Spleen (tissue), 7 donors: ENCODE measurements around the gene AP4E1.
"Not testable (repeated sequence)": the region's sequence is repeated elsewhere in the genome, so short reads cannot be mapped to it uniquely, and the experiment has no call there.

Experiments used
- POLR2A ChIP-seq, 3 donors: fragments of 450-650 bp; IDR thresholded peaks; one replicate each; pipeline ENCODE4 v1.5.1; 2017; ENCODE audit warnings: antibody characterized with exemption in 3 of 3, mild to moderate bottlenecking in 1 of 3
- POLR2AphosphoS5 ChIP-seq, 3 donors: sonication (generic); formaldehyde crosslinking; IDR thresholded peaks; one replicate each; pipeline ENCODE4 v1.5.1; 2017; ENCODE audit warnings: antibody characterized with exemption in 3 of 3
- TF ChIP-seq, protein P1 (sequence below), 11 experiments: fragments of 200-600 bp in 7 of 11; fragments of 450-650 bp in 4 of 11; sonication (generic) in 4 of 11; IDR thresholded peaks in 8 of 11; conservative IDR thresholded peaks in 3 of 11; 1 replicate in 7 of 11; 2 replicates in 4 of 11; pipeline versions ENCODE4 v1.4.0 to v1.8.0; 2016 to 2021; ENCODE audit warnings: antibody characterized with exemption in 11 of 11, inconsistent platforms in 4 of 11, mild to moderate bottlenecking in 1 of 11
- donor health status: DM: no; HTN: no; CAD: no; lungs with moderate emphysema.
- donor health status: DM: no; HTN: no; CAD: no.
- donor health status: DM: no; HTN: no; CAD: no.

DNA sequence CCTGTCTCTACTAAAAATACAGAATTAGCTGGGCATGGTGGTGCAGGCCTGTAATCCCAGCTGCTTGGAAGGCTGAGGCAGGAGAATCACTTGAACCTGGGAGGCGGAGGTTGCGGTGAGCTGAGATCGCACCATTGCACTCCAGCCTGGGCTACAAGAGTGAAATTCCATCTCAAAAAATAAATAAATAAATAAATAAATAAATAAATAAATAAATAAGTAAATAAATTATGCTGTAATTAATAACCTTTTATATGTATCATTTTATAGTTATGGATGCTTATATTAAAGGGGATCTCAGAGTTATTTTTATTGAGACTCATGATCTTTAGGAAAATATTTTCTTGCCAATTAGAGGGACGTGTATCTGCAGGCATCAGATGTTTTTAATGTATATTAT, 10.9 kb downstream of the AP4E1 start:
- TF ChIP-seq POLR2A, POLR2AphosphoS5 (IDR thresholded peaks at IDR 0.05): not testable (repeated sequence)
- TF ChIP-seq, protein P1, sequence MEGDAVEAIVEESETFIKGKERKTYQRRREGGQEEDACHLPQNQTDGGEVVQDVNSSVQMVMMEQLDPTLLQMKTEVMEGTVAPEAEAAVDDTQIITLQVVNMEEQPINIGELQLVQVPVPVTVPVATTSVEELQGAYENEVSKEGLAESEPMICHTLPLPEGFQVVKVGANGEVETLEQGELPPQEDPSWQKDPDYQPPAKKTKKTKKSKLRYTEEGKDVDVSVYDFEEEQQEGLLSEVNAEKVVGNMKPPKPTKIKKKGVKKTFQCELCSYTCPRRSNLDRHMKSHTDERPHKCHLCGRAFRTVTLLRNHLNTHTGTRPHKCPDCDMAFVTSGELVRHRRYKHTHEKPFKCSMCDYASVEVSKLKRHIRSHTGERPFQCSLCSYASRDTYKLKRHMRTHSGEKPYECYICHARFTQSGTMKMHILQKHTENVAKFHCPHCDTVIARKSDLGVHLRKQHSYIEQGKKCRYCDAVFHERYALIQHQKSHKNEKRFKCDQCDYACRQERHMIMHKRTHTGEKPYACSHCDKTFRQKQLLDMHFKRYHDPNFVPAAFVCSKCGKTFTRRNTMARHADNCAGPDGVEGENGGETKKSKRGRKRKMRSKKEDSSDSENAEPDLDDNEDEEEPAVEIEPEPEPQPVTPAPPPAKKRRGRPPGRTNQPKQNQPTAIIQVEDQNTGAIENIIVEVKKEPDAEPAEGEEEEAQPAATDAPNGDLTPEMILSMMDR (IDR thresholded peaks at IDR 0.05 in 8 of 11, conservative IDR thresholded peaks at IDR 0.05 in 3 of 11): not testable (repeated sequence)
